Embryonic facial prominence (tissue), 1 donor: ENCODE data around the gene SEMA3G.

Experiments used
- DNase-seq: peaks from one replicate; pipeline ENCODE4 v3.0.0-alpha.2; 2016; ENCODE audit errors: extremely low spot score

The SEMA3G gene

DNA sequence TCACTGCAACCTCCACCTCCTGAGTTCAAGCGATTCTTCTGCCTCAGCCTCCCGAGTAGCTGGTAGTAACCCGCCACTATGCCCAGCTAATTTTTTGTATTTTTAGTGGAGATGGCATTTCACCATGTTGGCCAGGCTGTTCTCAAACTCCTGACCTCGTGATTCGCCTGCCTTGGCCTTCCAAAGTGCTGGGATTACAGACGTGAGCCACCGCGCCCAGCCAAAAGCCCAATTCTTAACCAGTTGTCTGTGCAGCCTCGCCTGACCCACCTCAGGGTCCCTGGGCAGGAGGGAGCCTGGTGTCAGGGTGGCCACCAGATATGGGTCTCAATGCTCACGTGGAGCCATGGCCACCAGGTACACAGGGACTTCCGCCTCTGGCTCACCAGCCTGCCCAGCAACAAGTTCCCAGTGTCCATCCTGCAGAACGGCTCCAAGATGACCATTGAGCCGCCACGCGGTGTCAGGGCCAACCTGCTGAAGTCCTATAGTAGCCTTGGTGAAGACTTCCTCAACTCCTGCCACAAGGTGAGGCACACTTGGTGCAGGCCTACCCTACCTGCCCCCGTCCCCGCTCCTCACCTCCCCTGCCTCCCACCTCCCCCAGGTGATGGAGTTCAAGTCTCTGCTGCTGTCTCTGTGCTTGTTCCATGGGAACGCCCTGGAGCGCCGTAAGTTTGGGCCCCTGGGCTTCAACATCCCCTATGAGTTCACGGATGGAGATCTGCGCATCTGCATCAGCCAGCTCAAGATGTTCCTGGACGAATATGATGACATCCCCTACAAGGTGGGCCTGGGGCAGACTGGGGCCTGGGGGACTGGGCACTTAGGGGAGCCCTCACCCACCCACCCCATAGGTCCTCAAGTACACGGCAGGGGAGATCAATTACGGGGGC, 48.6 kb downstream of the SEMA3G start:
- no peak for DNase-seq

DNA sequence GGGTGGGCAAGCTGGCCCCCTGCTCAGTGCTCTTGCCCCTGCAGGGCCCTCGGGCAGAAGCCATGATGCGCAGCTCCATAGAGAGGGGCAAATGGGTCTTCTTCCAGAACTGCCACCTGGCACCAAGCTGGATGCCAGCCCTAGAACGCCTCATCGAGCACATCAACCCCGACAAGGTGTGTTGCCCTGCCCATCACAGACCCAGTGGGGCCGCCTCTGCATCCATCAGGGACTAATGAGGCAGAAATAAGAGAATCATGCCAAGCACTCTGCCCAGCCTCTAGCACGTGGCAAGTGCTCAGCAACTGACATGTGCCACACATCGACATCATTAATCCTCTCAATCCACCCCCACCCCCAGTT, 49.4 kb downstream of the SEMA3G start:
- no peak for DNase-seq

DNA sequence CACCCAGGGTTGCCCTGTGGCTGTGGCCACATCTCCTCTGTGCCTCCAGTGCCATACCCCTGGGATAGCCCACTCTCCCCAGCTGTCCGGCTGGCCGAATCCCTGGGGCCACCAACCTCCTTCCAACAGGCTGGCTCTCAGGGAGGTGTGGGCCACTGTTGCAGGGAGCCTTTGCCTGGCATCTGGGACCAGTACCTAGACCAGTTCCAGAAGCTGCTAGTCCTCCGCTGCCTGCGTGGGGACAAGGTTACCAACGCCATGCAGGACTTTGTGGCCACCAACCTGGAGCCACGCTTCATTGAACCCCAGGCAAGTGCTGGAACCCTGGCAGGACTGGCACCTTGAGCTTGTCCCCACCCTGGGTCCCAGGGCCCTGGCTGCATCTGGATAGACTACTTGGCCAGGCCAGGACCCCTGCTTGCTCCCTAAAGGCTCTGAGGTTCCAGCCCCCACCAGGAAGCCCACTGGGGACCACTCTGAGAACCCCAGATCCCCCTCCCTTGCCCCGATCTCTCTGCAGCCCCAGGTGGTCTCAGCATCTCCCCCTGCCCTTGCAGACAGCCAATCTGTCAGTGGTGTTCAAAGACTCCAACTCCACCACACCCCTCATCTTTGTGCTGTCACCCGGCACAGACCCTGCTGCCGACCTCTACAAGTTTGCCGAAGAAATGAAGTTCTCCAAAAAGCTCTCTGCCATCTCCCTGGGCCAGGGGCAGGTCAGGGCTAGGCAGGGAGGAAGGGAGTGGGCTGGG, 50.0 kb downstream of the SEMA3G start:
- no peak for DNase-seq

DNA sequence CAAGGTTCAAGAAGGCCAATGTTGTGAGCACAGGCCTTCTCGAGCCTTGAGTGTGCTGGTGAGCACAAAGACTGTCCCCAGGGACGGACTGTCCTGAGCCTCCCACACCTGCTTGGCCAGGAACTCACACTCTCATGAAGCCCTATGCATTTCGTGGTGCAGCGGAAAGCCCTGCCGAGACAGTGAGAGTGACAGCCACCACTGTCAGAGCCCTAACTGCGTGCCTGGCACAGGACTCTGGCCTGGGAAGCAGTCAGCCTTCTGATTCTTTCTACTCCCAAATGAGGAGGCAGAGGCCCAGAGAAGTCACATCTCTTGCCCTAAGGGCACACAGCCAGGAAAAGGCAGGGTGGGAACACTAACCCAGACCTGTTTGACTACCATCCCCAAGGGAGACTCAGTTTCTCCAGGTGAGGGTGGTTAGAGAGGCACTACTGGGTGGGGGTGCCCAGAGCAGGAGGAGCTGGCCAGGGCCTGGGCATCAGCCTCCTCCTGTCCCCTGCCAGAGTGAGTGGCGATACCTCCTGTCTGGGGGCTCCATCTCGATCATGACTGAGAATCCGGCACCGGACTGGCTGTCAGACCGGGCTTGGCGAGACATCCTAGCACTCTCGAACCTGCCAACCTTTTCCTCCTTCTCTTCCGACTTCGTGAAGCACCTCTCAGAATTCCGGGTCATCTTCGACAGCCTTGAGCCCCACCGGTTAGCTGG, 50.8 kb downstream of the SEMA3G start:
- DNase-seq = no peak

DNA sequence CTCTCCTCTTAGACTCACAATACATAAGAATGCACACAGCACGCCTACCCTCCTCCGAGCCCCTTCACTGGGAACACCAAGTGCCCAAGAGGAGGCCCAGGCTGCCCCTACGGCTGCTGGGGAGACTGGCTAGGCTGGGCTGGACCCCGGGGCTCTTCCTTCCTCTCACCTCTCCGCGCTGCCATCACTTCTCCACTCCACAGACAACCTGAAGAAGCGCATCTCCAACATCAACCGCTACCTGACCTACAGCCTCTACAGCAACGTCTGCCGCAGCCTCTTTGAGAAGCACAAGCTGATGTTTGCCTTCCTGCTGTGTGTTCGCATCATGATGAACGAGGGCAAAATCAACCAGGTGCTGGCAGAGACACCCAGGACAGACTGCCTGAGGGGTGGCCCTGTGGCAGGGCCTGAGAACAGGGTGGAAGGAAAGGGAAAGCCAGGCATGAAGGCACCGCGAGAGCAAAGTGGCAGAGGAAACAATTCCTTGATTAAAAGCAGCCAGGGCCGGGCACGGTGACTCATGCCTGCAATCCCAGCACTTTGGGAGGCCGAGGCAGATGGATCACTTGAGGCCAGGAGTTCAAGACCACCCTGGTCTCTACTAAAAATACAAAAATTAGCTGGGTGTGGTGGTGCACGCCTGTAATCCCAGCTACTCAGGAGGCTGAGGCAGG, 51.6 kb downstream of the SEMA3G start:
- no peak for DNase-seq

DNA sequence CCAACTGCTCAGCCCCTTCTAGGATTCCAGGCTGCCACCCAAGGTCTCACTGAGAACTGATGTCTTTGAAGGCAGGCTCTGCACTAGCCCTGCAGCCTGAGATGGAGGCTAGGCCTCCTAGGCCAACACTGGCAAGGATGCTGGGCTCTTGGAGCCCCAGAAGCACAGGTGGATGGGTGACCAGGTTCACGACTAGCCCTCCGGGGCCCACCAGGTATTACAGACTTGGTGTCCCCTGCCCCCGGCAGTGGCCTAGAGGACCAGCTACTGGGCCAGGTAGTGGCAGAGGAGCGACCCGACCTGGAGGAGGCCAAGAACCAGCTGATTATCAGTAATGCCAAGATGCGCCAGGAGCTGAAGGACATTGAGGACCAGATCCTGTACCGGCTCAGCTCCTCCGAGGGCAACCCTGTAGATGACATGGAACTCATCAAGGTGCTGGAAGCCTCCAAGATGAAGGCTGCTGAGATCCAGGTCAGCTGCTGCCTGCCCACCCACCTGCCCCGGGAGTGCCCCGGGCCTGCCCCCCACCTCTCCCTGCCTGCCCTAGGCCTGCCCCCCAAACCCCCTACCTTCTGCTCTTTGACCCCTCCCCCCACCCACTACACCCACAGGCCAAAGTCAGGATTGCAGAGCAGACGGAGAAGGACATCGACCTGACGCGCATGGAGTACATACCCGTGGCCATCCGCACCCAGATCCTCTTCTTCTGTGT, 52.5 kb downstream of the SEMA3G start:
- no peak for DNase-seq

DNA sequence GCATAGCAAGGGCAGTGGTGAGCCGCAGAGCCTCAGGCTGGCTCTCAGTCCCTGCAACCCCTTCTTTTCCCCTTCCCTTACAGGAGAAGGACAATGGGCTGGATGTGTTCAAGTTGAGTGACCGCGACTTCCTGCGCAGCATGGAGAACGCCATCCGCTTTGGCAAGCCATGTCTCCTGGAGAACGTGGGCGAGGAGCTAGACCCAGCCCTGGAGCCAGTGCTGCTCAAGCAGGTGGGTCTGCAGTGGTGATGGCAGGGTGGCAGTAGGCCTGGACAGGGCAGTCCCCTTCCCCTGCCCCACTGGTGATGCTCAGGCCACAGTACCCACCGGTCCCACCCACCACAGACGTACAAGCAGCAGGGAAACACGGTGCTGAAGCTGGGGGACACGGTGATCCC, 53.8 kb downstream of the SEMA3G start:
- DNase-seq = no peak

DNA sequence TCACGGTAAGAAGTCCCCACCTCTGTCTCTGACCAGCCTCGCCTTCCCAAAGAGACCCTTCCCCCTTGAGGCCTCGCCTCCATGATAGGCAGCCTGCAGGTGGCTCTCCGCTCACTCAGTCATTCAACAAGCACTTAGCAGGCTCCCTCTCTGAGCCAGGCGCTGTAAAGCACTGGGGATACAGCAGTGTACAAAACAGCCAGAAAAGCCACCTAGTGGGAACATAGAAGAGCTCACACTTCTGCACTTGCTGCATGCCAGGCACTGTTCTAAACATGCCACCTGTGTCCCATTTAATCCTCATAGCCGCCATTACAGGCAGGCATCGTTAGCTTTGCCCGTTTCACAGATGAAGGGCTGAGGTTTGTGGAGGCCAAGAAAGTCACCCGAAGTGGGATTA, 56.0 kb downstream of the SEMA3G start:
- DNase-seq = no peak

DNA sequence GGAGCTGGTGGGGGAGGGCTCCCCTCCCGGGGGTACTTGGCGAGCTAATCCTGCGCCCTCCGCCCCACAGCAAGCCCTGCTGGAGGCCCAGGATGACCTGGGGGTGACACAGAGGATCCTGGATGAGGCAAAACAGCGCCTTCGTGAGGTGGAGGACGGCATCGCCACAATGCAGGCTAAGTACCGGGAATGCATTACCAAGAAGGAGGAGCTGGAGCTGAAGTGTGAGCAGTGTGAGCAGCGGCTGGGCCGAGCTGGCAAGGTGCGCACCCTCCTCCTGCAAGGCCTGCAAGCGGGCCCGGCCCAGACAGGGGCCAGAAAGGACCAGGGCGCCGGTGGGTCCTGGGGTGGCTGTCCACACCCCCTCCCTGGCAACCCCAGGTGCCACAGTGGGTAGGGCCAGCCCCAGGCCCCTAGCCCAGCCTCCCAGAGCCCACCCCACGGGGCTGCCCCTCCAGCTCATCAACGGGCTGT, 56.5 kb downstream of the SEMA3G start:
- DNase-seq = no peak

DNA sequence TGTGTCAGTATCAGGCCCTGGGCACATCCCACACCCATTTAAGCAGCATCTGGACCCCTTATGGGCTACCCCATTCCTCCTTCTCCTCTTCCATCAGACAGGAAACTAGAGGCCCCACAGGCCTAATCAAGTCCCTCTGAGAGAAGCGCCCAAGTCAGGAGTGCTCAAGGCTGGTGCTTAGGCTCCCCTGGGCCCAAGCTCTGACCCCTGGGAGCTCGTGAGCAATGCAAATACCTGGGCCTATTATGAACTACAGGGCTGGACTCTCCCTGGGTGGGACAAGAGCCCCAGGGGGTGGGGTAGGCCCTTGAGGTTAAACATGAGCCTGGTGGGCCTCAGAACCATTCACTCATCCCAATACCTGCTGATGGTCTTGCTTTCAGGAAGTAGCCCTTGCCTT, 57.4 kb downstream of the SEMA3G start:
- no peak for DNase-seq

DNA sequence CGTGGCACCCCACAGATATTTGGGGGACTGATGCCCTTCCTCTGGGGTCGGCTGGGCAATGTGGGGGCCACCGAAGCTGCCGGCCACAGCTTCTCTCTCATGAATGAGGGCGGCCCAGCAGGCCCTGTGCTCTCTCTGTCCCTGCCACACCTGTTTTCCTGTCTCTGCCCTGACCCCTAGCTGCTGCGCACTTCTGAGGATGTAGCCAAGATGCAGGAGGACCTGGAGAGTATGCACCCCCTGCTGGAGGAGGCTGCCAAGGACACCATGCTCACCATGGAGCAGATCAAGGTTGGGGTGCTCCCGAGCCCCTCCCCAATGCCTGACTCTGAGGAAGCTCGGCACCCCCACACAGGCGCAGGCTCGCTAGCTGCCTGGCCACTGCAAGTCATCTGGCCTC, 59.7 kb downstream of the SEMA3G start:
- no peak for DNase-seq

DNA sequence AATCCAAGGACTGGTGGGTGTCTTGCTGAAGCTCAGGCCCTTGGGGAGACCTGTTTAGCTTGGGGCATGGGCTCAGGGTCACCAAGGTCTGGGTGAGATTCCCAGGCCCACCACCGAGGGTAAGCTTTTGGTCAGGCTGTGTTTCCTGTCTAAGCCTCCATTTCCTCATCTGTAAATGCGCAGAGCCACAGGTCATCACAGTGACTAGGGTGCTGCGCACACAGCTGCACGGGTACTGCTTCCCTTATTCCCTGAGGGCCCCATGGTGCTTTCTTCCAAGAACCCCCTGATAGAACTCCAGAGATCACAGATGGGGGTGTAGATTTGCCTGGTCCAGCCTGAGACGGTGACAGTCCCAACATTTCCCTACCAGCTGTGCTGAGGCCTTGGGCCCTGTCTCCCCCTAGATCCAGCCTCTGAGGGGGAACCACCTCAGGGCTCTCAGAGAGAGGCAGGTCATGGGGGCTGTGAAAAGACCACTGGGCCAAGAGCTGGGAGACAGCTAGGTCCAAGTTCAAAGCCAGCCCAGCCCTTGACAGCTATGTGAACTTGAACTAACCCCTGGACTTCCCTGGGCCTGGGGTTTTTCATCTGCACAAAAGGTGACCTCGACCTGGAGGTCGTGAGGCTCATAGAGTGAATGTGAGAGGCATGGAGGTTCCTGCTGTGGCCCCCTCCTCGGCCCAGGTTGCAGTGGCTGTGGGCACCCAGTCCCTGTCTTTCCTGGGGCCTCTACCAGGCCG, 60.7 kb downstream of the SEMA3G start:
- DNase-seq = no peak

DNA sequence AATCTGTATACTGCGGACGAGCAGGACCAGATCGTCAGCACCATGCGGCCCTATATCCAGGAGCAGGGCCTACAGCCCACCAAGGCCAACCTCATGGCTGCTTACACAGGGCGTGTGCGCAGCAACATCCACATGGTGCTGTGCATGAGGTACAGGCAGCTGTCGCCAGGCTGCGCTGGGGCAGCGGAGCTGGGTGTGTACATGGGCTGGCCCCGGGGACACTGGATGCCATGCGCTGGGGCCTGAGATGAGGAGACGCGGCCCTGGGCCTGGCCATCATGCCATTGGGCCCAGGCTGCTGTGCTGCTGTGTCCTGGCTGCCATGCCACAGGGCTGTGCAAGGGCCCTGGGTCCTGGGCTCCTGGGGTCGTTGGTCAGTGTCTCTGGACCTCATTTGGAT, 61.5 kb downstream of the SEMA3G start:
- no peak for DNase-seq
